Osteocyte (in vitro differentiated cells): ENCODE data around the gene UMODL1. TPM values are rescaled to one million over a fixed set of nuclear protein-coding genes. Genes with fewer than 3 reads are reported as not detected.

Experiments
- DNase-seq: peaks from one replicate; pipeline ENCODE4 v3.0.0; 2021; ENCODE audit warnings: mixed read lengths; ENCODE audit not compliant: unreplicated experiment; ENCODE audit errors: extremely low spot score
- H3K27ac Mint-ChIP-seq: one replicate; pipeline ENCODE4 v1.8.0; 2021; ENCODE audit warnings: mild to moderate bottlenecking, mixed read lengths; ENCODE audit not compliant: unreplicated experiment
- H3K27me3 Mint-ChIP-seq: one replicate; pipeline ENCODE4 v1.8.0; 2021; ENCODE audit warnings: mixed read lengths; ENCODE audit not compliant: unreplicated experiment
- H3K36me3 Mint-ChIP-seq: one replicate; pipeline ENCODE4 v1.8.0; 2021; ENCODE audit warnings: mixed read lengths; ENCODE audit not compliant: unreplicated experiment
- H3K4me1 Mint-ChIP-seq: one replicate; pipeline ENCODE4 v1.8.0; 2021; ENCODE audit warnings: mixed read lengths; ENCODE audit not compliant: unreplicated experiment
- H3K4me3 Mint-ChIP-seq: one replicate; pipeline ENCODE4 v1.8.0; 2021; ENCODE audit warnings: mild to moderate bottlenecking, moderate library complexity, mixed read lengths; ENCODE audit not compliant: unreplicated experiment
- H3K9me3 Mint-ChIP-seq: one replicate; pipeline ENCODE4 v1.8.0; 2021; ENCODE audit warnings: mixed read lengths; ENCODE audit not compliant: unreplicated experiment
- total RNA-seq: library from RNA; stranded (reverse); gene quantifications from 2 replicates; pipeline ENCODE4 v1.2.1, GENCODE V29; 2021
- TF ChIP-seq, protein P1 (sequence below): fragments of 200-600 bp; sonication (generic); IDR thresholded peaks from 2 replicates; pipeline ENCODE4 v1.5.0; 2021; ENCODE audit warnings: antibody characterized with exemption, mild to moderate bottlenecking, moderate library complexity

UMODL1 gene
- total RNA-seq, 1 donor from 2014 or later: not detected

DNA sequence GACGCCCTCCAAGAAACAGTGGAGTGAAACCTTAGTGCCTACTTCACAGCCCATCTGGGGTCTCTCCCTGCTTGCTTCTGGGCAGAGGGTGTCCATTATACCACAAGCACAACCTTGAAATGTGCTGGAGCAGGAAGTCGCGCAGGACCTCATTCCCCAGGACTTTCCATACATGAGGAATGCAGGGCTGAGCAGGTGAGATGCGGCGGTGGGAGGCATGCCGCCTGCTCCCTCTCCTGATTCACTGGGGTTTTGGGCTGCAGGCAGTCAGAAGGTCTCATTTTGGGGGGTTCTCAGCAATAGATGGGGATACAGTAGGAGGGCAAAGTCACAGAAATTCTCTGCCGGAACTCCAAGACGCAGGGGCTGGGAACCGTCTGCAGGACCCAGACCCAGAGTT, 15.7 kb upstream of the UMODL1 start:
- DNase-seq: no peak
- Mint-ChIP-seq H3K36me3 (no peaks in the 10 kb centered on the region), H3K9me3 (no peaks in the 10 kb centered on the region), H3K27ac (no peak overlapping the region), H3K4me1 (peaks cover 11% of the 10 kb centered on the region), H3K27me3 (no peaks in the 10 kb centered on the region), H3K4me3 (no peak overlapping the region)
- TF ChIP-seq, protein P1, sequence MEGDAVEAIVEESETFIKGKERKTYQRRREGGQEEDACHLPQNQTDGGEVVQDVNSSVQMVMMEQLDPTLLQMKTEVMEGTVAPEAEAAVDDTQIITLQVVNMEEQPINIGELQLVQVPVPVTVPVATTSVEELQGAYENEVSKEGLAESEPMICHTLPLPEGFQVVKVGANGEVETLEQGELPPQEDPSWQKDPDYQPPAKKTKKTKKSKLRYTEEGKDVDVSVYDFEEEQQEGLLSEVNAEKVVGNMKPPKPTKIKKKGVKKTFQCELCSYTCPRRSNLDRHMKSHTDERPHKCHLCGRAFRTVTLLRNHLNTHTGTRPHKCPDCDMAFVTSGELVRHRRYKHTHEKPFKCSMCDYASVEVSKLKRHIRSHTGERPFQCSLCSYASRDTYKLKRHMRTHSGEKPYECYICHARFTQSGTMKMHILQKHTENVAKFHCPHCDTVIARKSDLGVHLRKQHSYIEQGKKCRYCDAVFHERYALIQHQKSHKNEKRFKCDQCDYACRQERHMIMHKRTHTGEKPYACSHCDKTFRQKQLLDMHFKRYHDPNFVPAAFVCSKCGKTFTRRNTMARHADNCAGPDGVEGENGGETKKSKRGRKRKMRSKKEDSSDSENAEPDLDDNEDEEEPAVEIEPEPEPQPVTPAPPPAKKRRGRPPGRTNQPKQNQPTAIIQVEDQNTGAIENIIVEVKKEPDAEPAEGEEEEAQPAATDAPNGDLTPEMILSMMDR: no peak

DNA sequence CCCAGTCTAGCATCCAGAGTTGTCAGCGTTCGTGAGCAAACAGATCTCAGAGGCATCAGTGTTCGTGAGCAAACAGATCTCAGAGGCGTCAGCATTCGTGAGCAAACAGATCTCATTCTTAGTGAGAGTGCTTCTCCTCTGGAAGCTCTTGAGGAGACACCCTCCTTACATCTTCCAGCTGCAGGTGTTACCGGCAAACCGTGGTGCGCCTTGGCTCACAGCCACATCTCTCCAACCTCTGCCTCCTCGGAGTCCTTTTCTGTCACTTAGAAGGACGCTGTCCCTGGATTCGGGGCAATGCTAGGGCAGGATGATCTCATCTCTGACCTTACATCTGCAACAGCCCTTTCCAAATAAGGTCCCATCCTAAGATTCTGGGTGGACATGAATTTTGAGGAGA, 14.6 kb upstream of the UMODL1 start:
- Mint-ChIP-seq H3K4me3 (no peak overlapping the region), H3K27me3 (no peaks in the 10 kb centered on the region), H3K36me3 (no peaks in the 10 kb centered on the region), H3K27ac (no peak overlapping the region), H3K4me1 (peaks cover 17% of the 10 kb centered on the region), H3K9me3 (no peaks in the 10 kb centered on the region)
- DNase-seq: no peak
- TF ChIP-seq, protein P1: no peak

DNA sequence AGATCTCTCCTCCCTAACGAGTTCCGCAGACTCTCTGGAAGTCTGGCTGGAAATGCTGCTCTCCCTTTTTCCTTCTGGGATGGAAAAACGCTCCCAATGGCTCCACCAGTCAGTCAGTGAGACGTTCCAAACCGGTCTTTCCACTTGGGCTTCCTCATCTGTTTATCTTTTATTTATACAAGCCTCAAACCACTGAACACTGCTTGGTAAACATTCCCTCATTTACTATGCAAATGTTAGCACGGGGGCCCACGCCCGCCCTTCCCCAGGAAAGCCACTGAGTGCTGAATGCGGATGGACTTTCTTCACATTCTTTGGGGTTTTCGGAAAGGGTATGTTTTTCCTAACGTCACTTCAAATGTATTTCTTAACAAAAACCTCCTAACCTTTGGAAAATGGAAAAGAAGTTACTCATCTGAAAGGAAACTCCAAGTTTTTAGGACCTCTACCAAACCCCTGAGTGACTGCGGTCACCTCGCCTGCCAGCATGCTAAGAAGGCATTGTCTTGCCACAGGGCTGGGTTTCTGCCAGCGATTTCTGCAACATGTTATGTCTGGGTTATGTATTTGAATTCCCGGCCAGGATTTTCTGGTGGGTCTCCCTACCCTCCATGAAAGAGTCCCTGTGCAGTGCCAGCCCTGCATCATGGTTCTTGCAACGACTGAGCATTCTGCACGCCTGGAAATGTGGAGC, 14.0 kb upstream of the UMODL1 start:
- H3K27me3 Mint-ChIP-seq: no peaks in the 10 kb centered on the region
- H3K4me3 Mint-ChIP-seq: no peak overlapping the region
- H3K27ac Mint-ChIP-seq: peak overlapping the region; percentile 36
- TF ChIP-seq, protein P1: no peak
- H3K9me3 Mint-ChIP-seq: no peaks in the 10 kb centered on the region
- H3K4me1 Mint-ChIP-seq: peaks cover 20% of the 10 kb centered on the region
- no peaks in the 10 kb centered on the region for H3K36me3 Mint-ChIP-seq
- DNase-seq: no peak

DNA sequence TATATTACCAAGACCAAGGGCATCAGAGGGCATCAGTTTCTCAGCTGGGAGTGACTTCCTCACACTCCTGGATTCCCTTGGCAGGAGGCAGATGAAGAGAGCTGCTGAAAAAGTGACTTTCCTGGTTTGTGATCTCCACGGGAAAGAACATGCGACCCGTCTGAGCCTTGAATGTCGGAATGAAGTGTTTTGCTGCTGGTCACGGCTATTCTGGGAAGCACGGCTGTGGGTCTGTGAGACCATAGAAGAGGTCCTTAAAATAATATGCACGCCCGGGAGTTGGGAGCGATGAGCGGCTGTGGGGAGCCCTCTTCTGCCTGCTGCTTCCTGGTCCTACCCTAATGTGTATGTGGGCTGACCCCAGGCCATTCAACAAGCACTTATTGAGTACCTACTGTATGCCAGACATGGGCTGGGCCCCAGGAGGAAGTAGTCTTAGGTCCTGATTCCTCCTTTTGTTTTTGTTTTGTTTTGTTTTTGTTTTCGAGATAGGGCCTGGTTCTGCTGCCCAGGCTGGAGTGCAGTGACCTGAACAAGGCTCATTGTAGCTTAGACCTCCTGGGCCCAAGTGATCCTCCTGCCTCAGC, 13.2 kb upstream of the UMODL1 start:
- Mint-ChIP-seq H3K27me3 (no peaks in the 10 kb centered on the region), H3K36me3 (no peaks in the 10 kb centered on the region), H3K27ac (peak overlapping the region; percentile 36), H3K4me1 (peaks cover 20% of the 10 kb centered on the region), H3K4me3 (no peak overlapping the region), H3K9me3 (no peaks in the 10 kb centered on the region)
- TF ChIP-seq, protein P1: no peak
- DNase-seq: no peak

DNA sequence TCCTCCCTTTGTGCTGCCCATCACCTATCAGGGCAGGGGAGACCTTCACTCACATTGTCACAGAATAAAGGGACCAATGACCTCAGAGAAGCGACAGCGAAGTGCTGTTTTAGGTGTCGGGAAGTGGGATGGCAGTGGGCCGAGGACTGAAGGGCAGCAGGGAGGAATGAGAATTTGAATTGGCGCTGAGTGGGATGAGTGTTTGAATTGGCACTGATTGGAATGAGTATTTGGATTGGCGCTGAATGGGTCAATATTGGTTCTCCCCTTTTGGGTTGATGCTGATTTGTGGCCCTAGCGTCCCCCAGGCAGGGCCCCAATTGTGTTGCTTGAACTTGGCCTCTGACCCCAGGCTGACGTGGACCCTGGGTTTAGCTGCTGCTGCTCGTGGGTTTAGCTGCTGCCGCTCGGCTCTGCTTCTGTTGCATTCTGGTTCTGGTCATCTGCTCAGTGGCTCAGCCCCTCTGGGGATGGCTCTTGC, 12.4 kb upstream of the UMODL1 start:
- Mint-ChIP-seq H3K27me3 (no peaks in the 10 kb centered on the region), H3K36me3 (no peaks in the 10 kb centered on the region), H3K4me3 (no peak overlapping the region), H3K9me3 (no peaks in the 10 kb centered on the region), H3K27ac (no peak overlapping the region), H3K4me1 (peaks cover 20% of the 10 kb centered on the region)
- DNase-seq: no peak
- TF ChIP-seq, protein P1: no peak
